Trophoblast cell (in vitro differentiated cells and primary cell): Measurements from ENCODE around the gene NFIC.

Experiments used
- DNase-seq, 2 donors: peaks; one replicate each; pipeline ENCODE4 v3.0.0-alpha.2; 2016
- H2AFZ ChIP-seq: 2 replicates; pipeline ENCODE4 v1.6.1; 2013; ENCODE audit warnings: low read length, moderate library complexity, mild to moderate bottlenecking; ENCODE audit not compliant: insufficient read depth, poor library complexity
- H2AK5ac ChIP-seq: 2 replicates; pipeline ENCODE4 v1.6.1; 2013; ENCODE audit warnings: mild to moderate bottlenecking, low read length
- H2BK120ac ChIP-seq: 2 replicates; pipeline ENCODE4 v1.6.1; 2013; ENCODE audit warnings: low read length, mild to moderate bottlenecking, moderate library complexity; ENCODE audit not compliant: insufficient read depth, poor library complexity
- H2BK12ac ChIP-seq: 2 replicates; pipeline ENCODE4 v1.6.1; 2013; ENCODE audit warnings: mild to moderate bottlenecking, low read length, moderate library complexity
- H2BK5ac ChIP-seq: 2 replicates; pipeline ENCODE4 v1.6.1; 2013; ENCODE audit warnings: low read length, low read depth, moderate library complexity, mild to moderate bottlenecking; ENCODE audit not compliant: poor library complexity
- H3K14ac ChIP-seq: 2 replicates; pipeline ENCODE4 v1.6.1; 2013; ENCODE audit warnings: mild to moderate bottlenecking, low read length
- H3K18ac ChIP-seq: 2 replicates; pipeline ENCODE4 v1.6.1; 2013; ENCODE audit warnings: mild to moderate bottlenecking, low read length
- H3K23ac ChIP-seq: 2 replicates; pipeline ENCODE4 v1.6.1; 2013; ENCODE audit warnings: low read length
- H3K27ac ChIP-seq: 2 replicates; pipeline ENCODE4 v1.5.1; 2013; ENCODE audit warnings: low read depth, mild to moderate bottlenecking, inconsistent platforms, low read length, moderate library complexity
- H3K27me3 ChIP-seq: 2 replicates; pipeline ENCODE4 v1.6.1; 2013; ENCODE audit warnings: inconsistent platforms, mild to moderate bottlenecking, low read length, moderate library complexity; ENCODE audit not compliant: insufficient read depth
- H3K36me3 ChIP-seq, 2 experiments: 1 replicate in 1 of 2; 2 replicates in 1 of 2; pipeline ENCODE4 v1.6.1; 2013; ENCODE audit warnings: low read length in 2 of 2, mild to moderate bottlenecking in 2 of 2, moderate library complexity in 1 of 2; ENCODE audit not compliant: insufficient read depth in 2 of 2, control insufficient read depth in 1 of 2
- H3K4ac ChIP-seq: 2 replicates; pipeline ENCODE4 v1.6.1; 2013; ENCODE audit warnings: low read depth, mild to moderate bottlenecking, low read length, moderate library complexity
- H3K4me1 ChIP-seq, 2 experiments: 1 replicate in 1 of 2; 2 replicates in 1 of 2; pipeline ENCODE4 v1.6.1; 2013; ENCODE audit warnings: low read length in 2 of 2, mild to moderate bottlenecking in 2 of 2, moderate library complexity in 1 of 2; ENCODE audit not compliant: insufficient read depth in 2 of 2, control insufficient read depth in 1 of 2
- H3K4me2 ChIP-seq: 2 replicates; pipeline ENCODE4 v1.6.1; 2013; ENCODE audit warnings: inconsistent platforms, mild to moderate bottlenecking, low read length, moderate library complexity
- H3K4me3 ChIP-seq: 2 replicates; pipeline ENCODE4 v1.5.1; 2013; ENCODE audit warnings: mild to moderate bottlenecking, low read depth, low read length, inconsistent platforms
- H3K79me1 ChIP-seq: one replicate; pipeline ENCODE4 v1.6.1; 2013; ENCODE audit warnings: low read length
- H3K79me2 ChIP-seq: 2 replicates; pipeline ENCODE4 v1.6.1; 2013; ENCODE audit warnings: low read length, mild to moderate bottlenecking; ENCODE audit not compliant: control insufficient read depth, insufficient read depth, poor library complexity
- H3K9ac ChIP-seq: 2 replicates; pipeline ENCODE4 v1.6.1; 2013; ENCODE audit warnings: mild to moderate bottlenecking, low read length
- H3K9me3 ChIP-seq: 2 replicates; pipeline ENCODE4 v1.6.1; 2013; ENCODE audit warnings: low read depth, mild to moderate bottlenecking, control low read depth, inconsistent platforms, low read length; ENCODE audit not compliant: insufficient read depth
- H4K12ac ChIP-seq: 2 replicates; pipeline ENCODE4 v1.6.1; 2013; ENCODE audit warnings: low read depth, mild to moderate bottlenecking, low read length, moderate library complexity
- H4K8ac ChIP-seq: 2 replicates; pipeline ENCODE4 v1.6.1; 2013; ENCODE audit warnings: low read depth, mild to moderate bottlenecking, low read length, moderate library complexity
- H4K91ac ChIP-seq: one replicate; pipeline ENCODE4 v1.6.1; 2013; ENCODE audit warnings: low read depth, mild to moderate bottlenecking, low read length, moderate library complexity
- WGBS: extraction: QIAGEN DNeasy Blood & Tissue Kit; methylation state at CpG from one replicate; pipeline ENCODE4 v1.1.7; 2013; ENCODE audit warnings: missing lambda C conversion rate; ENCODE audit not compliant: insufficient read length, insufficient coverage; ENCODE audit errors: extremely low coverage; 5-methylcytosine and 5-hydroxymethylcytosine counted together

The NFIC gene

GRCh38 chr19:3382460-3383100, 16.2 kb downstream of the NFIC start:
- H3K23ac ChIP-seq = no peak overlapping the region
- no peak overlapping the region for H2BK5ac ChIP-seq
- no peak overlapping the region for H2BK12ac ChIP-seq
- WGBS = no CpG with 5 or more reads among the region's 14 CpGs
- H3K27ac ChIP-seq = no peak overlapping the region
- H3K4me2 ChIP-seq = no peak overlapping the region
- H3K4me1 ChIP-seq = no peaks in the 10 kb centered on the region
- H3K4ac ChIP-seq = no peak overlapping the region
- H3K9me3 ChIP-seq = no peaks in the 10 kb centered on the region
- no peak overlapping the region for H3K4me3 ChIP-seq
- H4K8ac ChIP-seq = no peak overlapping the region
- no peaks in the 10 kb centered on the region for H3K79me1 ChIP-seq
- no peak overlapping the region for H2BK120ac ChIP-seq
- H4K12ac ChIP-seq = no peak overlapping the region
- no peak overlapping the region for H4K91ac ChIP-seq
- no peak for DNase-seq
- H3K79me2 ChIP-seq = no peaks in the 10 kb centered on the region
- no peak overlapping the region for H3K9ac ChIP-seq
- H3K36me3 ChIP-seq = no peaks in the 10 kb centered on the region
- H2AK5ac ChIP-seq = no peak overlapping the region
- H3K14ac ChIP-seq = no peak overlapping the region
- no peak overlapping the region for H2AFZ ChIP-seq
- no peaks in the 10 kb centered on the region for H3K27me3 ChIP-seq
- no peak overlapping the region for H3K18ac ChIP-seq

GRCh38 chr19:3383121-3383722, 16.8 kb downstream of the NFIC start:
- H3K9me3 ChIP-seq = no peaks in the 10 kb centered on the region
- H2AFZ ChIP-seq = no peak overlapping the region
- H3K79me2 ChIP-seq = no peaks in the 10 kb centered on the region
- no peaks in the 10 kb centered on the region for H3K27me3 ChIP-seq
- H2AK5ac ChIP-seq = no peak overlapping the region
- H3K4me3 ChIP-seq = no peak overlapping the region
- H3K79me1 ChIP-seq = no peaks in the 10 kb centered on the region
- no peak overlapping the region for H2BK12ac ChIP-seq
- no peak overlapping the region for H3K18ac ChIP-seq
- no peak overlapping the region for H4K8ac ChIP-seq
- no peak overlapping the region for H4K12ac ChIP-seq
- no peak overlapping the region for H3K4ac ChIP-seq
- no peaks in the 10 kb centered on the region for H3K4me1 ChIP-seq
- WGBS = no CpG with 5 or more reads among the region's 13 CpGs
- H2BK120ac ChIP-seq = no peak overlapping the region
- DNase-seq = no peak
- H3K27ac ChIP-seq = no peak overlapping the region
- H2BK5ac ChIP-seq = no peak overlapping the region
- no peak overlapping the region for H3K14ac ChIP-seq
- H3K23ac ChIP-seq = no peak overlapping the region
- no peaks in the 10 kb centered on the region for H3K36me3 ChIP-seq
- H3K4me2 ChIP-seq = no peak overlapping the region
- no peak overlapping the region for H4K91ac ChIP-seq
- no peak overlapping the region for H3K9ac ChIP-seq

GRCh38 chr19:3386447-3387234, 20.3 kb downstream of the NFIC start:
- Histone ChIP-seq H3K79me2 (no peaks in the 10 kb centered on the region), H3K9ac (no peak overlapping the region), H4K8ac (no peak overlapping the region), H3K14ac (no peak overlapping the region), H3K27ac (no peak overlapping the region), H3K4me3 (peak overlapping the region; percentile 20), H3K9me3 (no peaks in the 10 kb centered on the region), H2BK5ac (no peak overlapping the region), H3K18ac (no peak overlapping the region), H3K27me3 (no peaks in the 10 kb centered on the region), H3K4me1 (no peaks in the 10 kb centered on the region), H3K79me1 (no peaks in the 10 kb centered on the region), H2BK120ac (no peak overlapping the region), H3K36me3 (no peaks in the 10 kb centered on the region), H2AFZ (peak overlapping the region; percentile 0), H2BK12ac (no peak overlapping the region), H3K4ac (no peak overlapping the region), H2AK5ac (no peak overlapping the region), H3K4me2 (no peak overlapping the region), H4K12ac (no peak overlapping the region), H3K23ac (no peak overlapping the region), H4K91ac (no peak overlapping the region)
- DNase-seq = no peak
- no CpG with 5 or more reads among the region's 25 CpGs for WGBS

- Histone ChIP-seq H3K4ac (no peak overlapping the region), H3K79me2 (no peaks in the 10 kb centered on the region), H3K9me3 (peaks cover 2% of the 10 kb centered on the region), H2AK5ac (no peak overlapping the region), H3K36me3 (no peaks in the 10 kb centered on the region), H3K4me3 (no peak overlapping the region), H3K27me3 (no peaks in the 10 kb centered on the region), H3K4me1 (no peaks in the 10 kb centered on the region), H3K23ac (no peak overlapping the region), H3K27ac (no peak overlapping the region), H3K4me2 (no peak overlapping the region), H2BK12ac (no peak overlapping the region), H3K14ac (no peak overlapping the region), H3K79me1 (no peaks in the 10 kb centered on the region), H2BK120ac (no peak overlapping the region), H4K12ac (no peak overlapping the region), H3K9ac (no peak overlapping the region), H4K91ac (no peak overlapping the region), H2BK5ac (no peak overlapping the region), H2AFZ (no peak overlapping the region), H3K18ac (no peak overlapping the region), H4K8ac (no peak overlapping the region)
- no peak for DNase-seq
- WGBS = no CpG with 5 or more reads among the region's 42 CpGs
Observed at GRCh38 chr19:3387645-3388589, 21.5 kb downstream of the NFIC start.
